Large intestine (tissue), 3 donors: ENCODE results near the gene APOD. TPM values are rescaled to one million over a fixed set of nuclear protein-coding genes. Genes with fewer than 3 reads are reported as not detected.
"Not testable (repeated sequence)": the region's sequence is repeated elsewhere in the genome, so short reads cannot be mapped to it uniquely, and the experiment has no call there.

Source experiments
- DNase-seq, 2 donors: peaks; one replicate each; pipeline versions ENCODE4 v3.0.0 to v3.0.0-alpha.2; 2013
- H3K27ac ChIP-seq: one replicate; pipeline ENCODE4 v1.5.1; 2013; ENCODE audit warnings: low read length
- H3K27me3 ChIP-seq: 2 replicates; pipeline ENCODE4 v1.6.1; 2013; ENCODE audit warnings: low read length; ENCODE audit not compliant: control insufficient read depth, insufficient read depth
- H3K36me3 ChIP-seq: 2 replicates; pipeline ENCODE4 v1.6.1; 2013; ENCODE audit warnings: low read length; ENCODE audit not compliant: control insufficient read depth, insufficient read depth
- H3K4me1 ChIP-seq: one replicate; pipeline ENCODE4 v1.6.1; 2013; ENCODE audit warnings: low read length; ENCODE audit not compliant: control insufficient read depth, insufficient read depth
- H3K4me3 ChIP-seq: one replicate; pipeline ENCODE4 v1.5.1; 2013; ENCODE audit warnings: low read length
- H3K9me3 ChIP-seq: one replicate; pipeline ENCODE4 v1.6.1; 2013; ENCODE audit warnings: mild to moderate bottlenecking, low read depth, low read length, moderate library complexity; ENCODE audit not compliant: control insufficient read depth
- WGBS: methylation state at CpG from one replicate; pipeline ENCODE4 v1.1.5; 2013; ENCODE audit warnings: low lambda C conversion rate; ENCODE audit not compliant: insufficient coverage; 5-methylcytosine and 5-hydroxymethylcytosine counted together
- polyA plus RNA-seq: library from polyadenylated mRNA; unstranded; fragments of 120-200 nt; gene quantifications from one replicate; pipeline ENCODE4 v1.2.1, GENCODE V29; 2013

Gene APOD
- polyA plus RNA-seq, 1 donor, result 12.6 TPM

- peaks cover 7% of the 10 kb centered on the region for H3K9me3 ChIP-seq
- no peak for DNase-seq
- H3K36me3 ChIP-seq, result no peaks in the 10 kb centered on the region
- no peak overlapping the region for H3K4me3 ChIP-seq
- H3K27ac ChIP-seq, result no peak overlapping the region
- WGBS, result no CpG with 5 or more reads among the region's 2 CpGs
- no peaks in the 10 kb centered on the region for H3K4me1 ChIP-seq
- H3K27me3 ChIP-seq, result no peaks in the 10 kb centered on the region
Measured at GRCh38 chr3:195601382-195601781, 17.6 kb upstream of the APOD start.

DNA sequence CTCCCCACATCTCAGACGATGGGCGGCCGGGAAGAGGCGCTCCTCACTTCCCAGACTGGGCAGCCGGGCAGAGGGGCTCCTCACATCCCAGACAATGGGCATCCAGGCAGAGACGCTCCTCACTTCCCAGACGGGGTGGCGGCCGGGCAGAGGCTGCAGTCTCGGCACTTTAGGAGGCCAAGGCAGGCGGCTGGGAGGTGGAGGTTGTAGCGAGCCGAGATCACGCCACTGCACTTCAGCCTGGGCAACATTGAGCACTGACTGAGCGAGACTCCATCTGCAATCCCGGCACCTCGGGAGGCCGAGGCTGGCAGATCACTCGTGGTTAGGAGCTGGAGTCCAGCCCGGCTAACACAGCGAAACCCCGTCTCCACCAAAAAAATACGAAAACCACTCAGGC is 16.2 kb upstream of the APOD start:
- WGBS, result no CpG with 5 or more reads among the region's 23 CpGs

GRCh38 chr3:195599516-195599915 is 15.8 kb upstream of the APOD start:
- WGBS, result no CpG with 5 or more reads among the region's 24 CpGs
- H3K4me1 ChIP-seq, H3K4me3 ChIP-seq, DNase-seq, H3K27ac ChIP-seq, H3K27me3 ChIP-seq, H3K36me3 ChIP-seq, H3K9me3 ChIP-seq: not testable (repeated sequence)

More for the DNA sequence above, 16.2 kb upstream of the APOD start:
- not testable (repeated sequence) for H3K4me1 ChIP-seq, H3K9me3 ChIP-seq, H3K27me3 ChIP-seq, H3K4me3 ChIP-seq, H3K36me3 ChIP-seq, H3K27ac ChIP-seq, DNase-seq

GRCh38 chr3:195597848-195598247 is 14.1 kb upstream of the APOD start:
- H3K4me1 ChIP-seq, result no peaks in the 10 kb centered on the region
- peaks cover 7% of the 10 kb centered on the region for H3K9me3 ChIP-seq
- no peaks in the 10 kb centered on the region for H3K36me3 ChIP-seq
- no peak for DNase-seq
- WGBS, result no CpG with 5 or more reads among the region's 6 CpGs
- no peaks in the 10 kb centered on the region for H3K27me3 ChIP-seq
- no peak overlapping the region for H3K4me3 ChIP-seq
- no peak overlapping the region for H3K27ac ChIP-seq

DNA sequence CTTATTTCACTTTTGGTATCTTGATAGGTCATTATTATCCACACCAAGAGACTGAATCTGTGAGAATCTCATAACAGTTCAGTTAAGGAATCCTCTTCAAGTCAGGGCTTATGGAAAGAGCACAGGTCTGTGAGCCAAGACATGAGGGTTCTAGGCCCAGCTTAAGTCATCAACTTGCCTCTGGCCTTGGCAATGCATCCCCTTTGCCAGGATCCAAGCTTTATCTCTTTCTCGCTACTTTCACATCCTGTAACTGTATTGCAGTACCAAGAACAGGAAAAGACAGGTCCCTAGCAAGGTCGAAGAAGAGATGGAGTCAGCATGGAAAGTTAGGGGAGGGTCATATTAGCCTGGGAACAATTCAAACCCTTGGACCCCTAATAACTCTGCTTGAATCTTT is 13.5 kb upstream of the APOD start:
- H3K36me3 ChIP-seq, result no peaks in the 10 kb centered on the region
- no CpG with 5 or more reads among the region's 2 CpGs for WGBS
- no peak overlapping the region for H3K4me3 ChIP-seq
- no peaks in the 10 kb centered on the region for H3K27me3 ChIP-seq
- H3K4me1 ChIP-seq, result no peaks in the 10 kb centered on the region
- no peak for DNase-seq
- H3K9me3 ChIP-seq, result peaks cover 7% of the 10 kb centered on the region
- no peak overlapping the region for H3K27ac ChIP-seq

GRCh38 chr3:195596765-195597171 is 13.0 kb upstream of the APOD start:
- Histone ChIP-seq H3K4me3 (no peak overlapping the region), H3K27me3 (no peaks in the 10 kb centered on the region), H3K9me3 (peaks cover 7% of the 10 kb centered on the region), H3K27ac (no peak overlapping the region), H3K36me3 (no peaks in the 10 kb centered on the region), H3K4me1 (no peaks in the 10 kb centered on the region)
- DNase-seq, result no peak
- no CpG with 5 or more reads among the region's 3 CpGs for WGBS

- Histone ChIP-seq H3K4me3 (no peak overlapping the region), H3K27ac (no peak overlapping the region), H3K36me3 (no peaks in the 10 kb centered on the region), H3K9me3 (peaks cover 7% of the 10 kb centered on the region), H3K27me3 (no peaks in the 10 kb centered on the region), H3K4me1 (no peaks in the 10 kb centered on the region)
- no peak for DNase-seq
- WGBS, result 60% methylated on average over 1 of the region's 8 CpGs
Measured at GRCh38 chr3:195595785-195596531, 12.2 kb upstream of the APOD start.

DNA sequence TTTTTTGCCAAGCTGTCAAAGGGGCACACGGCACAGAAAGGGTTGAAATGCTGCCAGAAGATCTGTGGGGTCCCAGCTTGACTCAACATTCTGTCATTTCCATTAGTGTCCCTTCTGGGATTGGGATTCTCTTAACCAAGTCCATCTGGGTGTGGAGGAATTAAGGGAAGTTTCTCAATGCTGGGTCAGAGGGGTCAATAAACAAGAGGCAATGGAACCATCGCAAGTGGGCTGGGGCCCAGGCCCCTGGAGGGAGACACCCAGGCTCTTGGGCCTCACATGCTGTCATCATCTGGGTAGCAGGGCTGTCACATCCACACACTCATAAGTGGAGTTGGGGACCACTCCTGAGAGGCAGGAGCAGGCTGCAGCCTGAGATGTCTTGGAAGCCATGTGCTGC is 8.1 kb upstream of the APOD start:
- Histone ChIP-seq H3K36me3 (no peaks in the 10 kb centered on the region), H3K4me1 (no peaks in the 10 kb centered on the region), H3K4me3 (no peak overlapping the region), H3K9me3 (peaks cover 16% of the 10 kb centered on the region), H3K27ac (no peak overlapping the region), H3K27me3 (no peaks in the 10 kb centered on the region)
- WGBS, result no CpG with 5 or more reads among the region's 2 CpGs
- DNase-seq, result no peak

DNA sequence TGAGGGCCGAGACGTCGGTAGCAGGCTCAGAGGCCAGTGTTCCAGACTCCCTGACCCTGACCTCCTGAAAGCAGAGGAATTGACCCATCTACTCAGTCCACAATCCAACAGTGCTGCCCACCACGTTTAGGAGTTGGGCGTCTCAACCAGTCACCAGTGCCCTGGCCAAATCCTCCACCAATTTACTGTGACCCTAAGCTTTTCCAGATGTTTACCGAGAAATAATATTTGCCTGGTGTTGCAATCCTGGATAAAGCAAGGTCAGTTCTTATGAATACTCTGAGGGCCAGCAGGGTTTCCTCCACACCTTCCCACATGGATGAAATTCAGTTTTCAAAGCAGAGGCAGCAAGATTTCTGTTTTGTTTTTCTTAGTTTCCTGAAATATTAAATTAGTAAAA is 7.5 kb upstream of the APOD start:
- Histone ChIP-seq H3K4me3 (no peak overlapping the region), H3K27ac (no peak overlapping the region), H3K27me3 (no peaks in the 10 kb centered on the region), H3K9me3 (peaks cover 16% of the 10 kb centered on the region), H3K4me1 (no peaks in the 10 kb centered on the region), H3K36me3 (no peaks in the 10 kb centered on the region)
- DNase-seq, result no peak
- WGBS, result no CpG with 5 or more reads among the region's 6 CpGs

- not testable (repeated sequence) for H3K36me3 ChIP-seq, H3K4me1 ChIP-seq, H3K4me3 ChIP-seq, H3K27ac ChIP-seq, DNase-seq, H3K27me3 ChIP-seq
- H3K9me3 ChIP-seq, result peaks cover 16% of the 10 kb centered on the region
- WGBS, result no CpG with 5 or more reads among the region's 2 CpGs
Measured at GRCh38 chr3:195590381-195590780, 6.6 kb upstream of the APOD start.

GRCh38 chr3:195589796-195590195 is 6.1 kb upstream of the APOD start:
- H3K36me3 ChIP-seq, H3K4me1 ChIP-seq, H3K4me3 ChIP-seq, H3K27ac ChIP-seq, H3K27me3 ChIP-seq, DNase-seq: not testable (repeated sequence)
- no CpG with 5 or more reads among the region's 6 CpGs for WGBS
- H3K9me3 ChIP-seq, result peaks cover 16% of the 10 kb centered on the region
